ENCODE measurements around the gene LSM8. TPM values are rescaled to one million over a fixed set of nuclear protein-coding genes. Genes with fewer than 3 reads are reported as not detected.
A peak's percentile ranks its signal among the peaks of the same experiment; 100 is the strongest.
"Not testable (repeated sequence)": the region's sequence is repeated elsewhere in the genome, so short reads cannot be mapped to it uniquely, and the experiment has no call there.

Gene LSM8
- total RNA-seq: 10 to 100 TPM; 51.3 to 53.4 TPM

- Mint-ChIP-seq H3K27ac (peak within 1 kb of the TSS; percentile 99), H3K36me3 (ENCODE audit: insufficient read depth in 2 of 2) (peaks cover 12 to 26% of the 10 kb centered on the region in 2 donors), H3K27me3 (ENCODE audit: low read depth) (no peaks in the 10 kb centered on the region), H3K4me1 (ENCODE audit: low read depth) (peaks cover 44% of the 10 kb centered on the region), H3K4me3 (peak within 1 kb of the TSS; percentile 96 to 99), H3K9me3 (no peaks in the 10 kb centered on the region)
- ATAC-seq (replicated peaks in 1 of 2) (peak; percentile 98 to 99), DNase-seq (peak; percentile 95)
These were observed at the start of gene LSM8 for GRCh38 chr7:118183786-118184564. Gene LSM8, plus strand, starts transcription at chr7:118184164. Its CDS starts 60 bp downstream, at chr7:118184224.

- not testable (repeated sequence) for DNase-seq; H3K27ac Mint-ChIP-seq; H3K4me1 Mint-ChIP-seq (ENCODE audit: low read depth)
These were observed 49.5 kb upstream of the LSM8 start for GRCh38 chr7:118134420-118134819.

DNA sequence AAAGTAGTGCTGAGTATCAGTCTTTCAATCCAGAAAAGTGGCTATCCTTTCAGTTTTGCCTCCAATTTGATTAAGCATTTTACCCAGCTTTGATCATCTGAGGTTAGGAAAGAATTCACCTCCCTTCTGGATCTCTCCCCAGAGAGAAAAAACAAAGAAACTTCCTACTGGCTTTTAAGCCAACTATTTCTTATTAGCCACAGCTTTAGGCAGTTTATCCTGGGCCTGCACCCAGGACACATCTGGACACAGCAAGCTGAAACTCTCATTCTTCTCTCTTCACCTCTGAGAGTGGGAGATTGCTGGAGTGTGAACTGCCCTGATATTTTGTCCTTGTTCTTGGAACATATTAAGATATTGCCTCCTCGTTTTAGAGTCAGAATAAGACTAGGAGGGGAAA, 43.5 kb upstream of the LSM8 start:
- H3K4me1 Mint-ChIP-seq (ENCODE audit: low read depth): no peaks in the 10 kb centered on the region
- no peak overlapping the region for H3K4me3 Mint-ChIP-seq
- peaks cover 14% of the 10 kb centered on the region for H3K27me3 Mint-ChIP-seq (ENCODE audit: low read depth)
- no peak for DNase-seq
- H3K27ac Mint-ChIP-seq: no peak overlapping the region
- H3K9me3 Mint-ChIP-seq: no peaks in the 10 kb centered on the region
- ATAC-seq (replicated peaks in 1 of 2): no peak
- H3K36me3 Mint-ChIP-seq (ENCODE audit: insufficient read depth in 2 of 2): no peaks in the 10 kb centered on the region

More at GRCh38 chr7:118134420-118134819, 49.5 kb upstream of the LSM8 start:
- not testable (repeated sequence) for H3K4me3 Mint-ChIP-seq; ATAC-seq (replicated peaks in 1 of 2); H3K9me3 Mint-ChIP-seq; H3K36me3 Mint-ChIP-seq (ENCODE audit: insufficient read depth in 2 of 2)
- H3K27me3 Mint-ChIP-seq (ENCODE audit: low read depth): peaks cover 20% of the 10 kb centered on the region

GRCh38 chr7:118142012-118142411, 42.0 kb upstream of the LSM8 start:
- Mint-ChIP-seq H3K27ac (no peak overlapping the region), H3K9me3 (no peaks in the 10 kb centered on the region), H3K27me3 (ENCODE audit: low read depth) (peaks cover 14% of the 10 kb centered on the region), H3K36me3 (ENCODE audit: insufficient read depth in 2 of 2) (no peaks in the 10 kb centered on the region), H3K4me1 (ENCODE audit: low read depth) (no peaks in the 10 kb centered on the region), H3K4me3 (no peak overlapping the region)
- DNase-seq (no peak), ATAC-seq (replicated peaks in 1 of 2) (no peak)

GRCh38 chr7:118148930-118149329, 35.0 kb upstream of the LSM8 start:
- DNase-seq: no peak
- Mint-ChIP-seq H3K27me3 (ENCODE audit: low read depth) (peaks cover 19% of the 10 kb centered on the region), H3K4me3 (no peak overlapping the region), H3K4me1 (ENCODE audit: low read depth) (no peaks in the 10 kb centered on the region), H3K9me3 (no peaks in the 10 kb centered on the region), H3K36me3 (ENCODE audit: insufficient read depth in 2 of 2) (no peaks in the 10 kb centered on the region), H3K27ac (no peak overlapping the region)
- no peak for ATAC-seq (replicated peaks in 1 of 2)

- ATAC-seq (replicated peaks in 1 of 2) (no peak), DNase-seq (no peak)
- peaks cover 19% of the 10 kb centered on the region for H3K27me3 Mint-ChIP-seq (ENCODE audit: low read depth)
- H3K4me1 Mint-ChIP-seq (ENCODE audit: low read depth): no peaks in the 10 kb centered on the region
- H3K9me3 Mint-ChIP-seq: no peaks in the 10 kb centered on the region
- no peak overlapping the region for H3K4me3 Mint-ChIP-seq
- no peaks in the 10 kb centered on the region for H3K36me3 Mint-ChIP-seq (ENCODE audit: insufficient read depth in 2 of 2)
- H3K27ac Mint-ChIP-seq: no peak overlapping the region
These were observed 34.6 kb upstream of the LSM8 start for GRCh38 chr7:118149394-118149793.

DNA sequence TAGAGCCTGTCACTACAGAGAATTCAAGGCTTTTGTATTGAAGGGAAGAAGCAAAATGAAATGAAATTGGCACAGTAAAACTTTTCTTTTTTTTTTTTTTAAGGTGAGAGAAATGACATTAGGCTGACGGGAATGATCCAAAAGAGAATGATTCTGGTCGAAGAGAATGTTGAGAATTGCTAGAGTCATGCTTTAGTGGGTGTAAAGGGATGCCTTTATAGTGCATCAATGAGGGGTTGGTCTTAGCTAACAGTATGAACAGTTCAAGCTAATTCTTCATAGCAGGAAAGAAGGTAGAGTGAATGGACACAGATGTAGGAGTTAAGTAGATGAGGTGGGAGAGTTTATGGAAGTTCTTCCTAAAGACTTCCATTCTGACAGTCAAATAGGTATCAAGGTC, 32.3 kb upstream of the LSM8 start:
- ATAC-seq (replicated peaks in 1 of 2) (no peak), DNase-seq (no peak)
- Mint-ChIP-seq H3K27me3 (ENCODE audit: low read depth) (peaks cover 33% of the 10 kb centered on the region), H3K4me3 (no peak overlapping the region), H3K36me3 (ENCODE audit: insufficient read depth in 2 of 2) (no peaks in the 10 kb centered on the region), H3K9me3 (no peaks in the 10 kb centered on the region), H3K27ac (no peak overlapping the region), H3K4me1 (ENCODE audit: low read depth) (no peaks in the 10 kb centered on the region)

DNA sequence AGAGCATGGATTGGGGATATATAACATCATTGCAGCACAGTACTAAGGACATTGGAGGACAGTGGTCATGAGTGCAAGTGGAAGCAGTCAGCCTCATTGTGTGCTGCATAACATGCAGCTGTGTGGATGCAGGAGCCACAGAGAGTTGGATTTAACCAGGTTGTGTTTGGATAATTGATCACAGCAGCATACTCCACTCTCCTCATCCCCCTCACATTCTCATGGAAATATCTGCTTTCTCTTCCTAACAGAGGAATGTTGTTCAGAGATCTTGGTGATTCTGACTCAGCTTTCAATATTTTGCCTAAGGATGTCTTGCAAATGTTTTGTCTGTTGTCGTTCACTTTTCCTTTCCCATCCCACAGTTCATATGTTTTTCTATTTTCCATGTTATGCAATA, 31.8 kb upstream of the LSM8 start:
- H3K27me3 Mint-ChIP-seq (ENCODE audit: low read depth): peaks cover 33% of the 10 kb centered on the region
- H3K9me3 Mint-ChIP-seq: no peaks in the 10 kb centered on the region

GRCh38 chr7:118152654-118153053, 31.3 kb upstream of the LSM8 start:
- peaks cover 33% of the 10 kb centered on the region for H3K27me3 Mint-ChIP-seq (ENCODE audit: low read depth)
- no peaks in the 10 kb centered on the region for H3K36me3 Mint-ChIP-seq (ENCODE audit: insufficient read depth in 2 of 2)
- no peak overlapping the region for H3K27ac Mint-ChIP-seq
- DNase-seq (no peak), ATAC-seq (replicated peaks in 1 of 2) (no peak)
- H3K4me1 Mint-ChIP-seq (ENCODE audit: low read depth): no peaks in the 10 kb centered on the region
- H3K4me3 Mint-ChIP-seq: no peak overlapping the region
- H3K9me3 Mint-ChIP-seq: no peaks in the 10 kb centered on the region

More for the DNA sequence above, 31.8 kb upstream of the LSM8 start:
- no peak for DNase-seq
- Mint-ChIP-seq H3K4me1 (ENCODE audit: low read depth) (no peaks in the 10 kb centered on the region), H3K27ac (no peak overlapping the region), H3K36me3 (ENCODE audit: insufficient read depth in 2 of 2) (no peaks in the 10 kb centered on the region), H3K4me3 (no peak overlapping the region)
- ATAC-seq (replicated peaks in 1 of 2): no peak

DNA sequence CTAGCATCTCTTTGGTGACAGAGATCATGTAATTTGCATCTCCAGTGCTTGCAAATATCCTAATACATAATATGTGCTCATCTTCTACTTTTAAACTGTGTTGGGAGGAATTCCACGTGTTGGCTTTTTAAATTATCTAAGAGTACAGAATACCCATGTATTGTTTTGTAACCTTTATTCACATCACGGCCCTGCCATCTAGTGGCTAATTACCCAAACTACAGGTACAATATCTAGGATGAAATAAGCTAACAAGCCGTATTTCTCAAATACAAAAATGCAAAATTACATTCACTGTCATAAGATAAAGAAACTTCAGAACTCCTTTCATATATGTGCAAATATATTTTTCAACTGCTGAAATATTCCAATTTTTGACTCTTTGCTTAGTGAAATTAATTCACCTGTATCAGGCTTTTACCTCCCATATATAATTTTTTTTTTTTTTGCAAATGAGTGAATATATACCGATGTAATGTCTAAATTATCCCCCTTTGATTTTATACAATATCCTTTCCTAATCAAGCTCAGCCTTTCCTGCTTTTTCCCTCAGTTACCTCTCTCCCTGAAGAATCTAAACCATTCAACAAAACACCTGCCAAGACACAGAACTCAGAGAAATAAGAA, 30.3 kb upstream of the LSM8 start:
- ATAC-seq (replicated peaks in 1 of 2) (no peak), DNase-seq (peak; percentile 13 to 29)
- Mint-ChIP-seq H3K9me3 (peaks cover 0 to 2% of the 10 kb centered on the region in 2 donors), H3K36me3 (ENCODE audit: insufficient read depth in 2 of 2) (peaks cover 2 to 4% of the 10 kb centered on the region in 2 donors), H3K4me1 (ENCODE audit: low read depth) (no peaks in the 10 kb centered on the region), H3K27ac (no peak overlapping the region), H3K27me3 (ENCODE audit: low read depth) (peaks cover 33% of the 10 kb centered on the region), H3K4me3 (no peak overlapping the region)

- H3K36me3 Mint-ChIP-seq (ENCODE audit: insufficient read depth in 2 of 2): peaks cover 4% of the 10 kb centered on the region in 2 donors
- H3K4me1 Mint-ChIP-seq (ENCODE audit: low read depth): no peaks in the 10 kb centered on the region
- no peak overlapping the region for H3K27ac Mint-ChIP-seq
- DNase-seq: no peak
- H3K9me3 Mint-ChIP-seq: peaks cover 3 to 4% of the 10 kb centered on the region in 2 donors
- peaks cover 33% of the 10 kb centered on the region for H3K27me3 Mint-ChIP-seq (ENCODE audit: low read depth)
- no peak for ATAC-seq (replicated peaks in 1 of 2)
- H3K4me3 Mint-ChIP-seq: no peak overlapping the region
These were observed 25.2 kb upstream of the LSM8 start for GRCh38 chr7:118158766-118159165.

GRCh38 chr7:118169146-118169545, 14.8 kb upstream of the LSM8 start:
- H3K27me3 Mint-ChIP-seq (ENCODE audit: low read depth): peaks cover 32% of the 10 kb centered on the region
- no peak overlapping the region for H3K4me3 Mint-ChIP-seq
- DNase-seq (no peak), ATAC-seq (replicated peaks in 1 of 2) (no peak)
- no peaks in the 10 kb centered on the region for H3K4me1 Mint-ChIP-seq (ENCODE audit: low read depth)
- H3K9me3 Mint-ChIP-seq: no peaks in the 10 kb centered on the region
- no peak overlapping the region for H3K27ac Mint-ChIP-seq
- H3K36me3 Mint-ChIP-seq (ENCODE audit: insufficient read depth in 2 of 2): no peaks in the 10 kb centered on the region

GRCh38 chr7:118175740-118176139, 8.2 kb upstream of the LSM8 start:
- no peak for ATAC-seq (replicated peaks in 1 of 2)
- Mint-ChIP-seq H3K4me3 (no peak overlapping the region), H3K4me1 (ENCODE audit: low read depth) (no peaks in the 10 kb centered on the region), H3K36me3 (ENCODE audit: insufficient read depth in 2 of 2) (no peaks in the 10 kb centered on the region), H3K27me3 (ENCODE audit: low read depth) (peaks cover 25% of the 10 kb centered on the region), H3K27ac (no peak overlapping the region), H3K9me3 (no peaks in the 10 kb centered on the region)
- no peak for DNase-seq

Measured in activated T-cell treated with anti-CD3 and anti-CD28 coated beads, Interleukin-2, amount 50 U/mL, for 72 hours (primary cell).